HepG2 (cell line): ENCODE data around the gene RAB2B. TPM values are rescaled to one million over a fixed set of nuclear protein-coding genes. Genes with fewer than 3 reads are reported as not detected.

Source experiments
- AFF4 ChIP-seq: sonication (generic); formaldehyde crosslinking; IDR thresholded peaks from 2 replicates; pipeline ENCODE4 v1.4.0; 2020; ENCODE audit warnings: missing genetic modification reagents
- ELF1 ChIP-seq: sonication (generic); formaldehyde crosslinking; IDR thresholded peaks from 2 replicates; pipeline ENCODE4 v1.4.0; 2020; ENCODE audit warnings: missing genetic modification reagents
- IKZF1 ChIP-seq: fragments of 450-650 bp; IDR thresholded peaks from 2 replicates; pipeline ENCODE4 v1.7.1; 2016
- KDM6A ChIP-seq: IDR thresholded peaks from 2 replicates; pipeline ENCODE4 v1.6.1; 2016; ENCODE audit warnings: low read depth
- MBNL3 ChIP-seq: fragments of 250-450 bp; sonication (Bioruptor Pico); conservative IDR thresholded peaks from 2 replicates; pipeline ENCODE4 v1.8.0; 2022; ENCODE audit warnings: mild to moderate bottlenecking, inconsistent platforms
- NFKBIZ ChIP-seq: IDR thresholded peaks from 2 replicates; pipeline ENCODE4 v1.6.1; 2018; ENCODE audit warnings: missing genetic modification reagents, missing compliant biosample characterization
- NFRKB ChIP-seq: fragments of 450-650 bp; IDR thresholded peaks from 2 replicates; pipeline ENCODE4 v1.6.1; 2017
- THAP11 ChIP-seq: IDR thresholded peaks from 2 replicates; pipeline ENCODE4 v1.6.1; 2016; ENCODE audit warnings: missing biosample characterization, missing genetic modification reagents
- ZBTB26 ChIP-seq: IDR thresholded peaks from 2 replicates; pipeline ENCODE4 v1.6.1; 2016; ENCODE audit warnings: missing compliant biosample characterization, missing genetic modification reagents, borderline replicate concordance
- ZNF282 ChIP-seq: fragments of 450-650 bp; IDR thresholded peaks from 2 replicates; pipeline ENCODE4 v1.6.1; 2018; ENCODE audit not compliant: partially characterized antibody
- ZNF335 ChIP-seq: sonication (generic); formaldehyde crosslinking; IDR thresholded peaks from 2 replicates; pipeline ENCODE4 v1.4.0; 2020; ENCODE audit warnings: missing genetic modification reagents
- ZNF678 ChIP-seq: sonication (generic); formaldehyde crosslinking; IDR thresholded peaks from 2 replicates; pipeline ENCODE4 v1.4.0; 2020; ENCODE audit warnings: mild to moderate bottlenecking, missing genetic modification reagents
- ZNF790 ChIP-seq: sonication (generic); formaldehyde crosslinking; IDR thresholded peaks from 2 replicates; pipeline ENCODE4 v1.8.0; 2022; ENCODE audit warnings: missing genetic modification reagents, mild to moderate bottlenecking, borderline replicate concordance
- polyA plus RNA-seq, 8 experiments: library from polyadenylated mRNA; depleted of rRNA in 3 of 8; stranded (reverse) in 7 of 8; unstranded in 1 of 8; fragments of >200 nt; fragmentation: Illumina TruSeq in 4 of 8; extraction: Trizol in 4 of 8; gene quantifications; 2 replicates each; pipeline versions ENCODE4 v1.2.1 to v1.2.3, GENCODE V29; 2011 to 2016; ENCODE audit warnings: low read depth in 4 of 8, missing spikeins in 1 of 8, mixed read lengths in 1 of 8; ENCODE audit not compliant: insufficient read depth in 1 of 8
- total RNA-seq, 5 experiments: library from RNA; depleted of rRNA; stranded (reverse); fragments of >200 nt; fragmentation: Illumina TruSeq; extraction: Trizol; gene quantifications; 2 replicates each; pipeline ENCODE4 v1.2.3, GENCODE V29; 2016; ENCODE audit warnings: low read depth in 1 of 5
- TF ChIP-seq, protein P1 (sequence below): sonication (generic); formaldehyde crosslinking; IDR thresholded peaks from 2 replicates; pipeline ENCODE4 v1.4.0; 2020; ENCODE audit warnings: mild to moderate bottlenecking, missing genetic modification reagents
- TF ChIP-seq, protein P2 (sequence below): fragments of 450-650 bp; IDR thresholded peaks from 2 replicates; pipeline ENCODE4 v1.6.1; 2016

RAB2B gene
- total and polyA plus RNA-seq, 2 of the 13 experiments (the other 11 are each of a cell fraction or from before 2014, with no cell fraction given): 36.0 to 60.6 TPM

DNA sequence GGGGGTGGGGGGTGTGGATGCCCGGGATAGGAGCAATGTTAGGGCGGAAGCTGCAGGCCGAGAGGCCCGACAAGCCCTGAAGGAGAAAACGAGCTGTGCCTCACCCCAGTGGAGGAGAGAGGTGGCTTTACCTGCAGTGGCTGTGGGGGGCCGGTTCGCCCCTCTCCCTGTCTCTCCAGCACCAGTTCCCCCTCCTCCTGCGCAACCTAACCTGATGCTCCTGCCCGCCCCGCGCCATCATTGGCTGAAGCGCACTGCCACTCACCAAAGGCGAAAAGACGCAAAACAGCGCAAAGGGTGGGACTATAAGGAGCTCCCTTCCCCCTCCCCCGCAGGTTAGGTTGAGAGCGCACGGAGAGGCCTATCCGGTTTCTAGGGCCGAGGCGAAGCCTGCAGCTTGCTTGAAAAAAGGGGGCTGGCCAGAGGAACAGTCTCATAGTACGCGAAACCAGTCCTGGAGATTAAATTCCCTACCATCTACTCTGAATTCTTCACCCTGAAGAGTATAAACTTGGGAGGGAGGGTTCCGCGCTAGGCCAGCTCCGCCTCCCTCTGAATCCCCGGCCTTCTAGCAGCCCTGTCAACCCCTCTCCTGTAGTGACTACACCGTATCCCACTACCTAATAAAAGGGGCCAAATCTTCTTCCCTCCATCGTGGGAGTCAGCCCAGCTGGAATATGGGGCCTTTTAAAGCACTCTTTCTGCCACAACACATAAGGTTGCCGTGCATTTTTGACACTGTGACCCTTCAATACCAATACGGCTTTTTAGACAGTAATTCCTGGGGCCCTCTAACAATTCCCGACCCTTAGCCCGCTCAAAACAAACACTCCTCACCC lies 39.5 kb downstream of the RAB2B start (continued):
- TF ChIP-seq AFF4 (no peak), ZBTB26 (CRISPR knock-in tag) (peak; percentile 66; the same call in 1 of the 2 replicates), THAP11 (CRISPR knock-in tag) (peak; percentile 95), IKZF1 (no peak), ZNF335 (CRISPR knock-in tag) (peak; percentile 99), NFRKB (no peak), KDM6A (CRISPR knock-in tag) (0 out of 2 replicates have a peak, but pooled peaks have one; percentile 11), NFKBIZ (CRISPR knock-in tag) (peak; percentile 93), ZNF790 (CRISPR knock-in tag) (no peak; the same call in 1 of the 2 replicates), MBNL3 (no peak), ZNF282 (no peak), ZNF678 (0 out of 2 replicates have a peak, but pooled peaks have one; percentile 31), ELF1 (CRISPR knock-in tag) (peak; percentile 91)
- TF ChIP-seq, protein P1, sequence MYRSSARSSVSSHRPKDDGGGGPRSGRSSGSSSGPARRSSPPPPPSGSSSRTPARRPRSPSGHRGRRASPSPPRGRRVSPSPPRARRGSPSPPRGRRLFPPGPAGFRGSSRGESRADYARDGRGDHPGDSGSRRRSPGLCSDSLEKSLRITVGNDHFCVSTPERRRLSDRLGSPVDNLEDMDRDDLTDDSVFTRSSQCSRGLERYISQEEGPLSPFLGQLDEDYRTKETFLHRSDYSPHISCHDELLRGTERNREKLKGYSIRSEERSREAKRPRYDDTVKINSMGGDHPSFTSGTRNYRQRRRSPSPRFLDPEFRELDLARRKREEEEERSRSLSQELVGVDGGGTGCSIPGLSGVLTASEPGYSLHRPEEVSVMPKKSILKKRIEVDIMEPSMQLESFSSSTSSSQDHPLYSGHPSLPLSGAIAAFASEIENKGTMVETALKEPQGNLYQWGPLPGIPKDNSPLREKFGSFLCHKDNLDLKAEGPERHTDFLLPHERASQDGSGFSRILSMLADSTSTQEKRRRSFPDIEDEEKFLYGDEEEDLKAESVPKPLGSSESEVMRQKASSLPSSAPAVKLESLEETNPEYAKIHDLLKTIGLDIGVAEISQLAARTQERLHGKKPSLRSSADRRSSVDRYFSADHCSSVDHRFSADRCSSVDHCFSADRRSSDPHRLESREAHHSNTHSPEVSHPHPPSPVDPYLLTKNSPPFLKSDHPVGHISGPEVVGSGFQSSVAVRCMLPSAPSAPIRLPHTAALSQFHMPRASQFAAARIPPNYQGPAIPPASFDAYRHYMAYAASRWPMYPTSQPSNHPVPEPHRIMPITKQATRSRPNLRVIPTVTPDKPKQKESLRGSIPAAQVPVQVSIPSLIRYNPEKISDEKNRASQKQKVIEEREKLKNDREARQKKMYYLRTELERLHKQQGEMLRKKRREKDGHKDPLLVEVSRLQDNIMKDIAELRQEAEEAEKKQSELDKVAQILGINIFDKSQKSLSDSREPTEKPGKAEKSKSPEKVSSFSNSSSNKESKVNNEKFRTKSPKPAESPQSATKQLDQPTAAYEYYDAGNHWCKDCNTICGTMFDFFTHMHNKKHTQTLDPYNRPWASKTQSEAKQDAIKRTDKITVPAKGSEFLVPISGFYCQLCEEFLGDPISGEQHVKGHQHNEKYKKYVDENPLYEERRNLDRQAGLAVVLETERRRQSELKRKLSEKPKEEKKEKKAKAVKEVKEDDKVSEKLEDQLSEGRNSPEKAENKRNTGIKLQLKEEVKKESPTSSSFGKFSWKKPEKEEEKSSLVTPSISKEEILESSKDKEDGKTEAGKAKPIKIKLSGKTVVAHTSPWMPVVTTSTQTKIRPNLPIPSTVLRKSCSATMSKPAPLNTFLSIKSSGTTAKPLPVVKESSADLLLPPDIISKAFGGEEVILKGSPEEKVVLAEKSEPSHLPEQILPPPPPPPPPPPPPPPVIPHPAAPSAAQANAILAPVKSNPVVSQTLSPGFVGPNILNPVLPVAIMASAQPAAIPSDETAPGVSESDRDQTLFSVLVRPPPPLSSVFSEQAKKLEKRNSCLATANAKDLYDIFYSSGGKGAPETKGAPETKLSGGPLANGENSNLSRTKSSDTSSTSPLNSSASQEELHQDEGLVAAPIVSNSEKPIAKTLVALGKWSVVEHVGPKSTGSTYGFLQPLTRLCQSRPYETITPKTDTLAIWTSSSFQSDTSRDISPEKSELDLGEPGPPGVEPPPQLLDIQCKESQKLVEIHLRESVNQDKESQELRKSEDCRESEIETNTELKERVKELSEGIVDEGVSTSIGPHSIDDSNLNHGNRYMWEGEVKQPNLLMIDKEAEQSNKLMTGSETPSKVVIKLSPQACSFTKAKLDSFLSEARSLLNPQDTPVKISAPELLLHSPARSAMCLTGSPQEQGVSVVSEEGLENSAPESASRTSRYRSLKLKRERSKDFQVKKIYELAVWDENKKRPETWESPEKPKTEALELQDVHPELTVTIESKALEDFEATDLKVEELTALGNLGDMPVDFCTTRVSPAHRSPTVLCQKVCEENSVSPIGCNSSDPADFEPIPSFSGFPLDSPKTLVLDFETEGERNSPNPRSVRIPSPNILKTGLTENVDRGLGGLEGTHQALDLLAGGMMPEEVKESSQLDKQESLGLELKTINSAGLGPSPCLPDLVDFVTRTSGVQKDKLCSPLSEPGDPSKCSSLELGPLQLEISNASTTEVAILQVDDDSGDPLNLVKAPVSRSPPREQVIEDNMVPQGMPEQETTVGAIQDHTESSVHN (CRISPR knock-in tag): no peak
- TF ChIP-seq, protein P2, sequence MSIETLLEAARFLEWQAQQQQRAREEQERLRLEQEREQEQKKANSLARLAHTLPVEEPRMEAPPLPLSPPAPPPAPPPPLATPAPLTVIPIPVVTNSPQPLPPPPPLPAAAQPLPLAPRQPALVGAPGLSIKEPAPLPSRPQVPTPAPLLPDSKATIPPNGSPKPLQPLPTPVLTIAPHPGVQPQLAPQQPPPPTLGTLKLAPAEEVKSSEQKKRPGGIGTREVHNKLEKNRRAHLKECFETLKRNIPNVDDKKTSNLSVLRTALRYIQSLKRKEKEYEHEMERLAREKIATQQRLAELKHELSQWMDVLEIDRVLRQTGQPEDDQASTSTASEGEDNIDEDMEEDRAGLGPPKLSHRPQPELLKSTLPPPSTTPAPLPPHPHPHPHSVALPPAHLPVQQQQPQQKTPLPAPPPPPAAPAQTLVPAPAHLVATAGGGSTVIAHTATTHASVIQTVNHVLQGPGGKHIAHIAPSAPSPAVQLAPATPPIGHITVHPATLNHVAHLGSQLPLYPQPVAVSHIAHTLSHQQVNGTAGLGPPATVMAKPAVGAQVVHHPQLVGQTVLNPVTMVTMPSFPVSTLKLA: no peak
